ENCODE data around the gene TEPSIN.

Gene TEPSIN

GRCh38 chr17:81238815-81239713, at the start of gene TEPSIN, which contains the start of gene NDUFAF8:
TSS of gene TEPSIN (minus strand) at chr17:81239055. CDS start at chr17:81239033, 22 bp downstream.
TSS of gene NDUFAF8 (plus strand) at chr17:81239318. CDS start at chr17:81239364, 46 bp downstream.
- peak; percentile 99 for DNase-seq

DNA sequence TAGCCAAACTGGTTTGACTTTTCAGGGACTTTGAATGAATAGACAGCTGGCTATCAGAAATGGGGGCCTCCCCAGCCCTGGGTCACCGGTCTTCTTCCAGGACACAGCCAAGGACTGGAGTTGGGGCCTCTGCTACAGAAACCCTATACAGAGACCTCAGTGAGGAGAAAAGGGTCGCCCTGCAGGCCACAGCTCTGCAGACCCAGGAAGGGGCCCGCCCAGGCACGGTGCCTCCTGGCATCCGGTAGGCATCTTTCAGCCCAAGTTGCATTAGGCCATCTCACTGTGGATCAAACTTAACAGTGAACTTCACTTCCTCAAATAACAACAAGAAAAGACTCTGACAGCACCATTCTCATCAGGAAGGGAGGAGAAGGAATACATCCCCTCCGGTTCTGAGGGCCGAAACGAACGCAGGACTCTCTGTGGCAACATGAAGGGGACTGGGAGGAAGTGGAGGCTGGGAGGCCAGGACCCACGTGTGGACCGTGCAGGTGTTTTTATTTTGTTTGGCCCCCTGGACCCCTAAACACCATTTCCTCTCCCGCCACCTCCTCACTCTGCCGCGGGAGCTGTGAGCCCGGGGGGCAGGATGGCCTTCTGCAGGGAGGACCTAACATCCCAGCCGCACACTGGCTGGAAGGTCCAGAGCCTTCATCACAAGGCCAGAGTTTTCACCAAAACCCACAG, 49.0 kb upstream of the TEPSIN start:
- DNase-seq = no peak

DNA sequence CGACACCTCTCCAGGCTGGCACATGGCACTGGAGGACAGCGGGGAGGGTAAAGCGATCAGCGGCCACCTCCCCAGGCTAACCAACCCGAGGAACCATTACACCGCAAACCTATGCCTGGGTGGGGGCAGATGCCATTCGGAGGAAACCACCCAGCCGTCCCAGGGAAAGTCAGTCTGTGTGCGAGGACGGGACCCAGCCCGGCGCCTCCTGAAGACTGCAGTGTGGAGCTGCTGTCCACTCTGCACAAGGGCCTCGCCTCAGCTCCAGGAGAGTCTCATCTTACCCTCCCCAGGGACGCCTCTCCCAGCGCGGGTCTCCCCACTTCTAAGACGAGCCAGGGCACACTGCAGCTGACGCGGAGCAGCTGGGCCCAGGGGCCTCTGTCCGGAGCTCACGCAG, 48.3 kb upstream of the TEPSIN start:
- no peak for DNase-seq

DNA sequence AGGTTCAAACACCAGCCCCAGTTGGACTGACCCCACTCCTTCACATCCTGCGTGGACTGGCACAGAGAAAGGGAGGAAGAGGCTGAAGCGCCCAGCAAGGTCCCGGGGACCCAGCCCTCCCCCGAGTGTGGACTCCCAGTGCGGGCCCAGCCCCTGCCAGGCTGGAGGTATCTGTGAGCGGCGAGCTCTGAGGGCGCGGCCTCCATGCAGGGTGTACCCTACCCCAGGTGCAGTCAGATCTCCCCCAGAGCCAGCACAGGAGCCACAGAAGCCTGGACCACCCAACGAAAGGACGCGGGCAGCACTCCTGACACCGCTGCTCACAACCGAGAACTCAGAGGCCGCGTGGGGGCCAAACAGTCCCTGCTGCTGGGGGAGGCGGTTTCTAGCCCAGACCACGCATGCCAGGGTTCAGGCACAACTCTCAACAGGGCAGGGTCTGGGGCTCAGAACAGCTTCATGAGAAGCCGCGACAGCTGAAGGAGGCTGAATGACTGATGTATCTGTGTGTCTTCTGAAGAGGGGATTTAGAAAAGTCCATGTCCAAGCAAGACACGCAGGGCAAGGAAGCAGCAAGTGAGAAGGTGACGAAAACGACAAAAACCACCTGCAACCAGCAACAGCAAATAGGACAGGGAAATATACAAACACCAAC, 47.8 kb upstream of the TEPSIN start:
- no peak for DNase-seq

- DNase-seq = no peak
Observed at GRCh38 chr17:81285894-81286293, 47.0 kb upstream of the TEPSIN start.

DNA sequence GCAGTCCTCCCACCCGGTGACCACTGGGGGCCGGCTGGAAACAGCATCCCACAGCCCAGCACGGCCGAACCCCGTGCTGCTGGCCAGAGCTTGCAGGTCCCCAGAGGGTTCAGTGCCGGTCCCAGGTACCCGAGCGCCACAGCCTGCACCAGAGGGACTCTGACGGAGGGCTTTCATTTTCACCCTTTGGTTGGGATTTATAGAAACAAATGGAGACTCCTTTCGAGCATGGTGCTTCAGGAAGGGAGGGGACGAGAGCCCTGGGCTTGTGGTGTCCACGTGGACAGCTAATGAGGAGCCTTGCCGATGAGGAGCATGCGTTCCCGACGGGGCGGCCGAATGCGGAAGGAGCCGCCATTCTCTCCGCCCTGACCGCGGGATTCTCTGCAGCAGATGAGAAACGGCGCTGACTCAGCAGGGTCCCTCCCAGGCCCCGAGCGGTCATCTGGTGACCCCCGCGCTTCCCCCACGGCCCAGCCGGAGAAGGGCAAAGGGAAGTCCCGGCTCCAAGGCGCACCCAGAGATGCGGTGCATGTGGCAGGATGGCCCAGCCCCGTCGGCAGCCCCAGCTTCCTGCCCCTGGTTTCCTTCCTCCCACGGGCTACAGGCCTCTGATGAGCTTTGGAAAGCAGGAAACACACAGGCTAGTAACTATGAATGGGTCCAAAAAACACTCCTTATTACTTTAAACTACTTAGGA, 46.5 kb upstream of the TEPSIN start:
- no peak for DNase-seq

DNA sequence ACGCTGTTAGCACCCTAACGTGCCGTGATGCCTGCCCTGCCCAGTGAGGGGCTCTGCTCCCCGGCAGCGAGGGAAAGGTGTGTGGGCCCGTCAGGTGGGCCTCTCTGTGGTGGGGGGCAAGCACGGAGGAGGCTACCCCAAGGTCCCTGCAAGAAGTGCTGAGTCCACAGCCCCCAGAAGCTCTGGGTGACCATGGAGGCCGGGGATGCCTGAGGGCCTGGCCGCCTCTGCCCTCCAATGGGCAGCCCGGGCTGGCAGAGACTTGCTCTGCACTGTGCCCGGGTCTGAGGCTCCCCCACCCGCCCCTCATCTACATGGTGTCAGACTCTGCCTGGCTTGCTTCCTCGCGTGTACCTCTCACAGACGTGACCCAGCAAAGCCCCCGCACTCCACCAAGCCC, 44.0 kb upstream of the TEPSIN start:
- no peak for DNase-seq

GRCh38 chr17:81282141-81282540, 43.3 kb upstream of the TEPSIN start:
- peak; percentile 36 for DNase-seq

- no peak for DNase-seq
Observed at GRCh38 chr17:81280571-81280970, 41.7 kb upstream of the TEPSIN start.

- DNase-seq = no peak
Observed at GRCh38 chr17:81279278-81280275, 40.7 kb upstream of the TEPSIN start.

DNA sequence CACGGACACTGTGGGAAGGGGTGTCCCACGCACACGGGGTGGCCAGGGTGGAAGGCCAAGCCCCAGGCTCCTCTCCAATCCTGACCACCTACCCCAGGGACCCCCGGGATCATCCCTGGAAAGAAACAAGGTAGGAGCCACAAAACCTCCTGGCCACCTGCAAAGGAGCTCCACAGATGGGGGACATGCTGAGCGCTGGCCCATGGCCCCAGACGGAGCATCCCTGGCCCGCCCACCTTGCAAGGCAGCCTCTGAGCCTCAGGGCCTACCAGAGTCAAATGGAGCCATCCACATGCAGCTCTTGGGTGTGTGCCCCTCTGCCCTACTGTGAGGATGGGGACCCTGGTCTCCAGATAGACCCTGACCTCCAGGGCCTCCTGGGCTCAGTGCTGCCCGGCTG, 40.0 kb upstream of the TEPSIN start:
- DNase-seq = no peak

DNA sequence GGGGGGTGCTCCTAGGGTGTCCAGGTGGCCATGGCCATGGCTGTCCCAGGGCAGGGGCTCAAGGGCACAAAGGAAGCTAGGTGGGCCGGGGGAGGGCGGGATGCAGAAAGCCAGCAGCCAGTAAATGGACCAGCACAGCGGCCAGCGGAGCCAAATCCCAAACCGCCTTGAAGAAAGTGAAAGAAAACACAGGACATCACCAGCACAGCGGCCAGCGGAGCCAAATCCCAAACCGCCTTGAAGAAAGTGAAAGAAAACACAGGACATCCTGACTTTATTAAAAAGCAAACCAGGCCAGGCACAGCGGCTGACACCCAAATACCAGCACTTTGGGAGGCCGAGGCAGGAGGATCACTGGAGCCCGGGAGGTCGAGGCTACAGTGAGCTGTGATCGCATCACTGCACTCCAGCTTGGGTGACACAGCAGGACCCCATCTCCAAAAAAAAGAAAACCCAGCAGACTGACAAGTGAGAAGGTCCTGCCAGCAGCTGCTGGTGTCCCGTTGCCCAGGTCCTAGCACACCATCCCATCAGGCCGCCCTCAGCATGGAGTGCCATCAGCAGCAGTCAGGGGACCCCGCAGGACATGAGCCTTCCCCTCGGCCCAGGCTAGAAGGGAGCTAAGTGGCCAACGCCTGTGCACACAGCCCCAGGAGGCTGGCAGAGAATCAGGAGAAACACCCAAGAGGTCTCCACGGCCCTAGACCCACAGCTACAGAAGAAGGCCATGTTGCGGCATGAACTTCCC, 39.3 kb upstream of the TEPSIN start:
- no peak for DNase-seq

DNA sequence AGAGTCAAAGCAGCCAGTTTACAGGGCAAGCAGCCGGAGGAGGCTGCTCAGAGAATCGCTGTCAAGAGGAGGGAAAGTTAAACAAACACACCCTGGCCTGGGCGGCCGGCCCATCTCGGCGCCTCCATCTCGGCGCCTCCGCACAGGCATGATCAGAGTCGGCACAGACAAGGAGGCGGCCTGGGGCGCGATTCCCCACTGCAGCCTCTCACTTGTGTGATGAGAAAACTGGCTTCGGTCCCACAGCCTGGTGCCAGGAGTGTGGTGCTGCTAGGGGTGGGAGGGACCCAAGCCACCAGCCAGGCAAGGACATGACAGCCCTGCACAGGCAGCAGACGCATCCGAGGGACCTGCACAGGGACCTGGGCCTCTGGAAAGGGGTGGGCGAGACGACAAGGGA, 38.6 kb upstream of the TEPSIN start:
- DNase-seq = peak; percentile 89

DNA sequence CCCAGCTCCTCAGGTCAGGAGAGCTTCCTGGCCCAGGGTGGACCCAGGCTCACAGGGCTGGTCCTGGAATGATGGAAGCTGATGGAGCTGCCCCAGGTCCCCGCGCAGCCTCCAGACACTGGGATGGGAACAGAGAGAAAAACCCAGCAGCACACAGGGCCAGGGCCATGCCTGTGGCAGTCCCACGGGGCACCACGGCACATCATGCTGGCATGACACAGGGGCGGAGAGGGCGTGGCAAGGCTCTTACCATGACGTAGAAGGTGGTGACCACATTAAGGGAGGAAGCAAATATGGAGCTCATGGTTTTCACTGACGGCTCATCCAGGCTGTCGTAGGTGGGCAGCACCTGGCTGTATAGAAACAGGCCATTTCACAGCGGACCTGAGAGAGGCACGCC, 37.9 kb upstream of the TEPSIN start:
- no peak for DNase-seq

DNA sequence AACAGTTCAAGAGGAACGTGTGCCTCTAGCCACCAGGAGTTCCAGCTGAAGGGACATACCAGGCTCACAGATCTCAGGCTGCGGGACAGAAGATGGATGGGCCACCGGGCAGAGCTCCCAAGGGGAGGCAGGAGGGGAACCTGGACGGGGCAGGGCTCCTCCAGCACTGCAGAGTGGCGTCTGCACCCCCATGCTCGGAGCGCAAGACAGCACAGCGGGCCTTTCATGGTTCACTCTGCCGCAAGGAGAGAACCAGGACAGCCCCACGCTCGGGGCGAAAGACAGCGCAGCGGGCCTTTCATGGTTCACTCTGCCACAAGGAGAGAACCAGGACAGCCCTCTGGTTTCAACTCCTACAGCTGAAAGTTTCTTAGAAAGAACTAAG, 35.6 kb upstream of the TEPSIN start:
- DNase-seq = no peak

DNA sequence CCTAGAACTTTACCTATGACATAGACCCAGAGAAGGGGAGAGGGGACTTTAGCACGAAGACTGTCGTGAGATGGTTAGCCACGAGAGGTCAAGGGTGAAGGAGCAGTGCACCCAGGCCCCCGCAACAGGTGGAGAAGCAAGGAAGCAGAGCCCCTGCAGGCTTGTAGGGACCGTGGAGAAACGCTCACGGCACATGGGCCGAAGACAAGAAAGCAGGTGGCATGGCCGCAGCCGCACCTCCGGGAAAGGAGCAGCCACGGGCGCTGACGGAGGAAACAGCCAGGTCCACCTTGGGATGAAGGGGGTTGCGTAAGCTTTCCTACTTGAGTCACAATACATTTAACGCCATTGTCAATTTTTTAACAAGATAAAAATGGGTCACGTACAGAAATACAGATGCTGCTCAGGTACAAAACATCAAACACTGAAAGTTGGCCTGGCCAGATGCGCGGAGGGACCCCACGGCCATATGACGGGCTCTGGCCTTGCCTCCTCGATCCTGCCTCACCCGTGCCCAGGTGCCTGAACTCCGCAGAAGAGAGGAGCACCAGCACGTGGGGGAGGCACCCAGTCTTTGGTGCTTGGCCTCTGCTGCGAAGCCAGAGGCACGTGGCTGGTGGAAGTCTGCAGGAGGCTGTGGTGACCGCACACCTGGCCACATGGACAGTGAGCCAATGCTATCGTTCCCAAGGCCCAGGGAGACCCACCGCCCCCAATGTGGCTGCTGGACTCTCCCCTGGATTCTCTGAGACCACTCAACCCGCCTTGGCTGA, 35.0 kb upstream of the TEPSIN start:
- no peak for DNase-seq

DNA sequence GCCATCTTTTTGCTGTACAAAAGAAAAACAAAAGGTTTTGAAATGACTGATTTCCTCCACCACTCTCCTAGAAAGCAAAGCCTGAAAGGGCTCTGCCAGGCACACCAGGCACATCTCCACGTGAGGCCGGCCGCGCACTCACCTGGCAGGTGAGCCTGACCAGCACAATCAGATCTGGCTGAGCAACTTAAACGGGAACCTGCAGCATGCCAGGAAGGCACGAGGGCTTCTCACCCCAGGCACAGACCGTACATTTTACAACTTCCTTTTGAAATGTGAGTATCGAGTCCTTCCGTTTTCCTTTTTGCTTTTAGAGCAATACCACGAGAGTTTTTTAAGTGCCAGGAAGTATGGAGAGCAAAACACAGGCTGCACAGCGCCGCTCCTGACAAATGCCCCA, 33.8 kb upstream of the TEPSIN start:
- no peak for DNase-seq

DNA sequence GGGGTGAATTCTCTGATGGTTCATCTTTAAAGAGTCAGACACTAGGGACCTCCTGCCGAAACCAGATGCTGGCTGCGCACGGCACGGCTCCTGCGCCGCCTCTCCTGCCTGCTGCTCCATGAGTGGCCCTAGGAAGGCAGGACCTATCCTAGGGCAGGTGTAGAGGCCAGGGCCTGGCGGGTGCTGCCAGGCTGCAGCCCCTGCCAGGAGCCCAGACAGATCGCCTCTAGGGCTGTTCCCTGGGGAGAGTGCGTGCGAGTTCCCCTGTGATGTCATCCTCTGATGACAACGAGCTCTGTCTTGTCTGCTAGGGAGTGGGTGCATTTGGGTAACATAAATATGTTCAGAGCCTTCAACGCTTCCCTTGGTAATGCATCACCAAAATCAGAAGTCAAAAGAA, 32.4 kb upstream of the TEPSIN start:
- DNase-seq = no peak

DNA sequence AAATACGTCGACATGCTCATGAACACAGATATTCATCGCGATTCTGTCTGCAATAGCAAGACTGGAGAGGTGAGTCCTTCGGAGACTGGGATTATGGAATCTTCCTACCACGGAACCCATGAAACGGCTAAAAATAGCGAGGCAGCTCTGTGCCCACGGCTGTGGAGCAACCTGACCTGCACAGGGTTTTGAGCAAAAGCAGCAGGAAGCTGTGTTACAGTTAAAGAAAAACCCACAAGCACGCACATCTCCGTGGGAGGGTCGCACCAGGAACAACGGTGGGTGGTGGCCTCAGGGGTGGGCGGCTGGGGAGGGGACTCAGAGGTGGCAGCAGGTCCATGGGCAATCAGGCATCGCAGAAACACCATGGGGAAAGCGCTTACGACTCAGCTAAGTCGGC, 31.4 kb upstream of the TEPSIN start:
- no peak for DNase-seq

DNA sequence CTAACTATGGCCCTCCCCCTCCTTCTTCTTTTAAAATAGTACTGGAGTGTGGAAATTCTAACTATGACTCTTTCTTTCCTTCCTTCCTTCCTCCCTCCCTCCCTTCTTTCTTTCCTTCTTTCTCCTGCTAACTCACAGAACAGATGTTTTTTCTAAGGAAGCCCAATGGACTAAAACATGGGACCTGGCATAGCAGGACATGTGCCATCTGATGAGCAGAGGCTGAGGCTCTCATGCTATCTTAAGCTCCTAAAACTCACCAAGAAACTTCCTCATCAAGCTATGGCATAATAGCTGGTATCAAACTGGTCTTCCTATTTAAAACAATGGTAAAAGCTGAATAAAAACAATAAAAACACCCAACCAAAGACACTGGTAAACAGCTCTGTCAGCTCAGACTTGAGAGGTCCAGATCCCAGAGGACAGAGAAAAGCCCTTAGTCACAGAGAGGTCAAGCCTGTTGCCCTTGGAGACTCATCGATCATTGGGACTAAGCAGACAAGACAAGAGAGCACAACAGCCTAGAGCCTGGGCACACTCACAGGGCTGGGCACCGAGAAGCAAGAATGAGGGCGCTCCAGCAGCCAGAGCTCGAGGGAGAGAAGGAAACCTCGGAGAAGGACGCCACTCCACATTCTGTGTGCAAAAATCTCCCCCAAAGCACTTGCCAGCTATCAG, 28.7 kb upstream of the TEPSIN start:
- DNase-seq = no peak

Data from COR-L47 (cell line).